ENCODE data around the gene CTDSPL. TPM values are rescaled to one million over a fixed set of nuclear protein-coding genes. Genes with fewer than 3 reads are reported as not detected.
"Not testable (repeated sequence)": the region's sequence is repeated elsewhere in the genome, so short reads cannot be mapped to it uniquely, and the experiment has no call there.

The CTDSPL gene, protein sequence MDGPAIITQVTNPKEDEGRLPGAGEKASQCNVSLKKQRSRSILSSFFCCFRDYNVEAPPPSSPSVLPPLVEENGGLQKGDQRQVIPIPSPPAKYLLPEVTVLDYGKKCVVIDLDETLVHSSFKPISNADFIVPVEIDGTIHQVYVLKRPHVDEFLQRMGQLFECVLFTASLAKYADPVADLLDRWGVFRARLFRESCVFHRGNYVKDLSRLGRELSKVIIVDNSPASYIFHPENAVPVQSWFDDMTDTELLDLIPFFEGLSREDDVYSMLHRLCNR
- polyA plus RNA-seq (2012; ENCODE audit: missing spikeins) = 0.15 TPM

DNA sequence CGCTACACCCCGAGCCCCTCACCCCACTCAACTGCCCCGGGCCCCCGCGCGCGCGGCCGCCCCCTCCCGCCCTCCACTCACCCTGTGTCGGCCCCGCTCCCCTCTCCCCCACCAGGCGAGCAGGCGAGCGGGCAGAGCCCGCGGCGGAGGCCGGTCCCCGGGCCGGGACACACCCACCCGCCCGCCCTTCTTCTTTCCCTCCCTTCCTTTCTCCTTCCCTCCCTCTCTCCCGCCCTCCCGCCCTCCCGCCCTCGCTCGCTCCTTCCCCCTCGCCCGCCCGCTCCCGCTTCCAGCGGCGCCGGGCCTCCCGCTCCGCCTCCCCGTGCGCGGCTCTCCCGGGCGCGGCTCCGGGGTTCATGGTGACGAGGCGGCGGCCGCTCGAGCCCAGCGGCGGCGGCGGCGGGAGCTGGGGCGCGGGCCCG is at the start of gene CTDSPL:
CTDSPL (plus strand) TSS at position 261 of the 422 bp plus-strand sequence. CDS start 320 bp downstream, outside the sequence.
- TF ChIP-seq POLR2A (IDR thresholded peaks at IDR 0.05; ENCODE audit: low read depth, low read length) (no peak), POLR2AphosphoS5 (IDR thresholded peaks at IDR 0.05; ENCODE audit: low read depth, low read length) (no peak), TAF1 (IDR thresholded peaks at IDR 0.05; ENCODE audit: borderline replicate concordance, low read depth, low read length) (no peak)
- FAIRE-seq (no peak), DNase-seq (ENCODE audit: insufficient read length) (no peak)

DNA sequence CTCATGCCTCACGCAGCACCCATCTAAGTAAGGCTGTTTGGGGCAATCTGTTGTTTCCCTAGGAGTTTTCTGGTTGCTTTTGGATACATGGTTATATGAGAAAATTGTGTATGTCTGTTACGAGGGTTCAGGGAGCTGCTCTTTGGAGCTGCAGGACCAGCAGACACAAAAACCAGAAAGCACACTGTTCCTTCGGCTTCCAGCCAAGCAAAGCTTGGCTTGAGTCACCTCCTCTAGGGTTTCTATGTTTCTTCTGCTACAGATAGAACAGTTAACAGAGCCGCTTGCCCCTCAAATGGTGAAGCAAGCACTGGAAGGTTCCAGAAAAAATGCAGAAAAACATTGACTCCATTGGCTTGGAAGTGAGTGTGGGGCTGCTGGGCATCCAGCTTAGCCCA is 49.2 kb upstream of the CTDSPL start:
- no peak for TF ChIP-seq TAF1 (IDR thresholded peaks at IDR 0.05; ENCODE audit: borderline replicate concordance, low read depth, low read length)
- TF ChIP-seq POLR2A (IDR thresholded peaks at IDR 0.05; ENCODE audit: low read depth, low read length) = no peak
- no peak for TF ChIP-seq POLR2AphosphoS5 (IDR thresholded peaks at IDR 0.05; ENCODE audit: low read depth, low read length)
- FAIRE-seq (no peak), DNase-seq (ENCODE audit: insufficient read length) (no peak)

DNA sequence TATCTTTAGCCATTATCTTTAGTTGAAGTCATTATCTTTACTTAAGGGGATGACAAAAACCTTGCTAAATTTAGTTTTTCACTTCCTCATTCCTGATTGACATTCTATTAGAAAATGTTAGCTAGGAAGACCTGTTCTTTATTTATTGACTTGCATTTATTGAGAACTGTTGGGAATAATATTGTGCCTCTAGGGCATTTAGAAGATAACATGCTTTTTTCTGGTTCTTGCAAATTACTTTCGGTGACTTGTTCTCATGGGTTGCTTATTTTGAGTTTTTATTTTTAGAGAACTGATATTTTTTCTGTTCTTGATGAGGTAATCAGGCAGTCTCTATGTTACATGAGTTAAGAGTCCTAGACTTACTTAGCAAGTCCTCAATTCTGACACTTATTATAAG is 48.3 kb upstream of the CTDSPL start:
- FAIRE-seq (no peak), DNase-seq (ENCODE audit: insufficient read length) (no peak)
- no peak for TF ChIP-seq POLR2A (IDR thresholded peaks at IDR 0.05; ENCODE audit: low read depth, low read length)
- TF ChIP-seq POLR2AphosphoS5 (IDR thresholded peaks at IDR 0.05; ENCODE audit: low read depth, low read length) = no peak
- TF ChIP-seq TAF1 (IDR thresholded peaks at IDR 0.05; ENCODE audit: borderline replicate concordance, low read depth, low read length) = no peak

DNA sequence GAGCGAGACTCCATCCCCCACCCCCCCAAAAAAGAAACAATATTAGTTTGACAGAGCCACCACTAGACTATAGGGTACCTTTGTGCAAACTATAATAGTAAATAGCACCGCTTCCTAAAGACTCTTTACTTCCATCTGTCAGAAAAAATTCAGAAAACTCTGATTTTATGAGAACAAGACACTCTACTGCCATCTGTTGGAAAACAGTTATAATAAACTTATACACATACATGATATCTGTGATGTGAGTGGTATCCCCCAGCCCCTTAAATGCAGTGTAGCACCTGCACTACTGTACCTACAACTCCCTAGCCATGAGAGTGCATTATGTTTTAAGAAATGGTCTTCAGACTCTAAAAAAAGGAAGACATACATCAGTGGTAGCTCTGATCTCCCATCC is 47.1 kb upstream of the CTDSPL start:
- TF ChIP-seq POLR2AphosphoS5 (IDR thresholded peaks at IDR 0.05; ENCODE audit: low read depth, low read length) (no peak), POLR2A (IDR thresholded peaks at IDR 0.05; ENCODE audit: low read depth, low read length) (no peak), TAF1 (IDR thresholded peaks at IDR 0.05; ENCODE audit: borderline replicate concordance, low read depth, low read length) (no peak)
- FAIRE-seq (no peak), DNase-seq (ENCODE audit: insufficient read length) (no peak)

DNA sequence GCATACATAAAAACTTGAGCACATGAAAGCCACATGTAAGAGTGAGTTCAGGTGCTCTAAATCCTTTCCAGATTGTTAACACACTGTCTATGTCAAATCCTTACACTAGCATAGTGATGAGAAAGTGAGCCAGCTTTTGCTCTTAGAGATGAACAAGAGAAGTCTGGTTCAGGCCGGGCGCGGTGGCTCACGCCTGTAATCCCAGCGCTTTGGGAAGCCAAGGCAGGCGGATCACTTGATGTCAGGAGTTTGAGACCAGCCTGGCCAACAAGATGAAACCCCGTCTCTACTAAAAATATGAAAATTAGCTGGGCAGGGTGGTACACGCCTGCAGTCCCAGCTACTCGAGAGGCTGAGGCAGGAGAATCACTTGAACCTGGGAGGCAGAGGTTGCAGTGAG is 46.5 kb upstream of the CTDSPL start:
- DNase-seq (ENCODE audit: insufficient read length); FAIRE-seq: not testable (repeated sequence)

DNA sequence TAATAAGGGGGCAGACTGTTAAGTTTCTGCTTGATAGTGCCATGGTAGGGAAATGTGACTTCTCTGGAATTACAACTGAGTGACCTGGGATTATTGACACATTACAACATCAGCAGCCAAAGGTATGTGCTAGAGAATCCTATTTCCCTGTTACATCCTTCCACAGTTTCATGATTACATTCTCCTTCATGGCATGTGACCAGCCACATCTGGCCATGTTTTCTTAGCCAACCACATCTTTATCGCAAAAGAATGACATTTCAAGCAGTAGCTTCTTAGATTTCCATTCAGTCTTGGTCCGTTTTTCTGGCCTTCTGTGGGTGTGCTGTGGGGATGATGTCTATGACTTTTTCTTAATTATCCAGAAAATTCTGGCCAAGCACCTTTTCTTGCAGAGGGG is 45.4 kb upstream of the CTDSPL start:
- DNase-seq (ENCODE audit: insufficient read length) (no peak), FAIRE-seq (no peak)

DNA sequence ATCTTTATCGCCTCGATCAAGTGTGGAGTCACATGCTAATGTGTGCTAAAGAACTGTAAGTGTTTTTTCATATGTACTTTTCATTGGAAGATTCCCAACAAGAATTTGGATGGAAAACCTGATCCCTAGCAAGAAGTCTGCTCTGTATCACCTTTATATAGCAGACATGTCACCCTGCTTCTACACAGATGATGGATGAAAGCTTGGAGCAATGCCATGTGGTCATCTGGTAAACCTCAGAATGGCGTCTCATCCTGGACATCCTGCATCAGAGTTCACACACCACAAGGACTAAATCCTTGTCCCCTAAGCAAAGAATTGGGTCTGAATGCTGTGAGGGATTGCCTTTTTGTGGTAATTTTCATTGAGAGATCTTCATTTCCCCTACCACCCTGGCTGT is 42.1 kb upstream of the CTDSPL start:
- no peak for TF ChIP-seq TAF1 (IDR thresholded peaks at IDR 0.05; ENCODE audit: borderline replicate concordance, low read depth, low read length)
- no peak for TF ChIP-seq POLR2A (IDR thresholded peaks at IDR 0.05; ENCODE audit: low read depth, low read length)
- TF ChIP-seq POLR2AphosphoS5 (IDR thresholded peaks at IDR 0.05; ENCODE audit: low read depth, low read length) = no peak
- no peak for FAIRE-seq
- DNase-seq (ENCODE audit: insufficient read length) = no peak

More for the DNA sequence above, 45.4 kb upstream of the CTDSPL start:
- no peak for TF ChIP-seq TAF1 (IDR thresholded peaks at IDR 0.05; ENCODE audit: borderline replicate concordance, low read depth, low read length)
- TF ChIP-seq POLR2A (IDR thresholded peaks at IDR 0.05; ENCODE audit: low read depth, low read length) = no peak
- no peak for TF ChIP-seq POLR2AphosphoS5 (IDR thresholded peaks at IDR 0.05; ENCODE audit: low read depth, low read length)

DNA sequence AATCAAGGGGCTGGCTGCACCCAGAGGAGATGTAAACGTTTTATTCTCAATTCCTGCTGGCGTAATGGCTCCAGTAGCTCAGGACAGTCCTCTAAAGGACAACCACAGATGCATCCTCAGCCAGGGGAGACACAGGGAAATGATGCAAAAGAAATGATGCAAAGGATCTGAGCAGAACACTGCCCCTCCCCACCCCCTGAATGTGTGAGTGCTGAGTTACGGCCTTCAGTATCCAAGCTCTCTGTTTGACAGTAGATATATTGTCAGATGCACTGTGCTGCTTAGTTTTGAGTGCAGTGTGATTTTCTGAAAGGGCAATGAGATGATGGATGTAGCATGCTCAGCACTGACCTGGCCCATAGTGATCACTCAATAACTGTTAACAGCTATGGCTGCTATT is 41.4 kb upstream of the CTDSPL start:
- FAIRE-seq (no peak), DNase-seq (ENCODE audit: insufficient read length) (no peak)
- TF ChIP-seq POLR2A (IDR thresholded peaks at IDR 0.05; ENCODE audit: low read depth, low read length) (no peak), POLR2AphosphoS5 (IDR thresholded peaks at IDR 0.05; ENCODE audit: low read depth, low read length) (no peak), TAF1 (IDR thresholded peaks at IDR 0.05; ENCODE audit: borderline replicate concordance, low read depth, low read length) (no peak)

DNA sequence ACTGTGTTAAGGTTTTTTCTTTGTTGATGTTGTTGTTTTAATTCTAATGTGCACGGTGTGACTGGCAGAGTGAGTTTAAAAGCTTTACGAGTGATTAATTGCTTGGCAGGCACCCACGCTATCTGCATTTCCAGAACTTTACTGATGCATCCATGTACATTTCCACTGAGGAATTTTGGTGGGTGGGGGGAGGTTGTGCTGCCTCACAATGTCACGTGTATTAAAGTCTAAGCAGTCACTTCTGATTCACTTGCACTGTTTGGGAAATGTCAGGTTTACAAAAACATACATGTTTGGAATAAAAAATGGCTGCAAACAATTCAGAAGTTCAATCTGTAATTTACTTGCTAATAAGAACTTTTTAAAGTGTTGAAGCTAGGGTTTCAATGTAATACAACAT is 38.5 kb upstream of the CTDSPL start:
- no peak for FAIRE-seq
- TF ChIP-seq POLR2A (IDR thresholded peaks at IDR 0.05; ENCODE audit: low read depth, low read length) = no peak
- TF ChIP-seq TAF1 (IDR thresholded peaks at IDR 0.05; ENCODE audit: borderline replicate concordance, low read depth, low read length) = no peak
- no peak for TF ChIP-seq POLR2AphosphoS5 (IDR thresholded peaks at IDR 0.05; ENCODE audit: low read depth, low read length)
- DNase-seq (ENCODE audit: insufficient read length) = no peak

DNA sequence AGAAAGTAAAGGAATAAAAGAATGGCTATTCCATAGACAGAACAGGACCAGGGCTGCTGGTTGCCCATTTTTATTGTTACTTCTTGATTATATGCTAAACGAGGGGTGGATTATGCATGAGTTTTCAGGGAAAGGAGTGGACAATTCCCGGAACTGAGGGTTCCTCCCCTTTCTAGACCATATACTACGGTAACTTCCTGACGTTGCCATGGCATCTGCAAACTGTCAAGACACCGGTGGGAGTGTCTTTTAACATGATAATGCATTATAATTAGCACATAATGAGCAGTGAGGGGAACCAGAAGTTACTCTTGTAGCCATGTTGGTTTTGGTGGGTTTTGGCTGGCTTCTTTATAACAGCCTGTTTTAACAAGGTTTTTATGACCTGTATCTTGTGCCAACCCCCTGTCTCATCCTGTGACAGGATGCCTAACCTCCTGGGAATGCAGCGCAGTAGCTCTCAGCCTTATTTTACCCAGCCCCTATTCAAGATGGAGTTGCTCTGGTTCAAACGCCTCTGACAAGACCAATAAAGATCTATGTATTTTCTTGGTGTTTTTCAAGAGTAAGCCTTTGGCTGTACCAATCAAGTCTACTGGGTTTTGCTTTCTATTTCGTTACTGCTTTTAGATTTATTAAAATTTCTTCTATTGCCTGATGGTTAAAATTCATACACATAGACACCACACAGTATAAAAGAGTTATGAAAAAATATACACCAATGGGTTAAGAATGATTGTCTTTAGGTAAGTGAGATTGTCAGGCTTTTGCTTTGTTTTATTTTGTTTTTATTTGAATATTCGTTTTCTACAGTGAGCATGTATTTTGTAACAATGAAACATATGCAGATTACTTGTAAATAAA is 37.4 kb upstream of the CTDSPL start:
- no peak for DNase-seq (ENCODE audit: insufficient read length)
- FAIRE-seq = no peak
- TF ChIP-seq POLR2A (IDR thresholded peaks at IDR 0.05; ENCODE audit: low read depth, low read length) (no peak), POLR2AphosphoS5 (IDR thresholded peaks at IDR 0.05; ENCODE audit: low read depth, low read length) (no peak), TAF1 (IDR thresholded peaks at IDR 0.05; ENCODE audit: borderline replicate concordance, low read depth, low read length) (no peak)

DNA sequence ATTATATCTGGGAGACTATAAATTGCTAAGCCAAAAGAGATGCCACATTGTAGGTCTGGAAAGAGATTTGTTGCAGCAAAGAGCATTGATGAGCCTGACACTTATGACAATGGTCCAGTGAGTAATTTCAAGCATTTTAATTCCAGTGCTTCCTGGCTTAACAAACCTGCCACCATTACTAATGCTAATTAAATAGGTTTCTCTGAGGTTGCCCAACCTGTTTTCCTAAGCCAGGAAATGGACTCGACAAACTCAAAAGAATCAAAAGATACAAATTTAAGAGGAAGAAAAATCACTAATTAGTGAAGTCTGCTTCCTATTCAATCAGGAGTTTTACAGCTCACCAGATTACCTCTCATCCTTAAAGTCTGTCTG is 36.7 kb upstream of the CTDSPL start:
- DNase-seq (ENCODE audit: insufficient read length) (no peak), FAIRE-seq (no peak)
- TF ChIP-seq POLR2A (IDR thresholded peaks at IDR 0.05; ENCODE audit: low read depth, low read length) = no peak
- TF ChIP-seq POLR2AphosphoS5 (IDR thresholded peaks at IDR 0.05; ENCODE audit: low read depth, low read length) = no peak
- TF ChIP-seq TAF1 (IDR thresholded peaks at IDR 0.05; ENCODE audit: borderline replicate concordance, low read depth, low read length) = no peak

All from GM12892 (cell line).